Measurements from ENCODE around the gene ATG2A. TPM values are rescaled to one million over a fixed set of nuclear protein-coding genes. Genes with fewer than 3 reads are reported as not detected.

ATG2A gene
- total and polyA plus RNA-seq, 9 of the 15 experiments (the other 6 are each of a cell fraction or from before 2014, with no cell fraction given), result 0.25 to 45.9 (median 5.2) TPM

GRCh38 chr11:64887757-64888405, 29.1 kb downstream of the ATG2A start (continued):
- TF ChIP-seq, protein P1, sequence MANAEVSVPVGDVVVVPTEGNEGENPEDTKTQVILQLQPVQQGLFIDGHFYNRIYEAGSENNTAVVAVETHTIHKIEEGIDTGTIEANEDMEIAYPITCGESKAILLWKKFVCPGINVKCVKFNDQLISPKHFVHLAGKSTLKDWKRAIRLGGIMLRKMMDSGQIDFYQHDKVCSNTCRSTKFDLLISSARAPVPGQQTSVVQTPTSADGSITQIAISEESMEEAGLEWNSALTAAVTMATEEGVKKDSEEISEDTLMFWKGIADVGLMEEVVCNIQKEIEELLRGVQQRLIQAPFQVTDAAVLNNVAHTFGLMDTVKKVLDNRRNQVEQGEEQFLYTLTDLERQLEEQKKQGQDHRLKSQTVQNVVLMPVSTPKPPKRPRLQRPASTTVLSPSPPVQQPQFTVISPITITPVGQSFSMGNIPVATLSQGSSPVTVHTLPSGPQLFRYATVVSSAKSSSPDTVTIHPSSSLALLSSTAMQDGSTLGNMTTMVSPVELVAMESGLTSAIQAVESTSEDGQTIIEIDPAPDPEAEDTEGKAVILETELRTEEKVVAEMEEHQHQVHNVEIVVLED (CRISPR knock-in tag; IDR thresholded peaks at IDR 0.05), result no peak
- TF ChIP-seq, protein P2, sequence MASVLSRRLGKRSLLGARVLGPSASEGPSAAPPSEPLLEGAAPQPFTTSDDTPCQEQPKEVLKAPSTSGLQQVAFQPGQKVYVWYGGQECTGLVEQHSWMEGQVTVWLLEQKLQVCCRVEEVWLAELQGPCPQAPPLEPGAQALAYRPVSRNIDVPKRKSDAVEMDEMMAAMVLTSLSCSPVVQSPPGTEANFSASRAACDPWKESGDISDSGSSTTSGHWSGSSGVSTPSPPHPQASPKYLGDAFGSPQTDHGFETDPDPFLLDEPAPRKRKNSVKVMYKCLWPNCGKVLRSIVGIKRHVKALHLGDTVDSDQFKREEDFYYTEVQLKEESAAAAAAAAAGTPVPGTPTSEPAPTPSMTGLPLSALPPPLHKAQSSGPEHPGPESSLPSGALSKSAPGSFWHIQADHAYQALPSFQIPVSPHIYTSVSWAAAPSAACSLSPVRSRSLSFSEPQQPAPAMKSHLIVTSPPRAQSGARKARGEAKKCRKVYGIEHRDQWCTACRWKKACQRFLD (CRISPR knock-in tag; IDR thresholded peaks at IDR 0.05), result no peak
- TF ChIP-seq RNF2 (IDR thresholded peaks at IDR 0.05) (no peak), ZFP36 (IDR thresholded peaks at IDR 0.05; ENCODE audit: low read depth, low read length, partially characterized antibody) (no peak), ZEB2 (IDR thresholded peaks at IDR 0.05) (0 out of 2 replicates have a peak, but pooled peaks have one; percentile 27), SMC3 (conservative IDR thresholded peaks at IDR 0.05; ENCODE audit: insufficient read depth, low read depth, low read length) (peak; percentile 51), ZKSCAN1 (IDR thresholded peaks at IDR 0.05; ENCODE audit: low read depth, low read length) (peak; percentile 70), RUNX1 (IDR thresholded peaks at IDR 0.05; ENCODE audit: low read depth) (no peak), TCF7L2 (IDR thresholded peaks at IDR 0.05; ENCODE audit: low read depth, low read length) (no peak), KLF13 (tag; IDR thresholded peaks at IDR 0.05; ENCODE audit: borderline replicate concordance, low read depth) (no peak), KLF6 (CRISPR knock-in tag; IDR thresholded peaks at IDR 0.05; ENCODE audit: borderline replicate concordance) (no peak), MYNN (IDR thresholded peaks at IDR 0.05) (no peak), MYNN (CRISPR knock-in tag; IDR thresholded peaks at IDR 0.05) (no peak), NCOA2 (IDR thresholded peaks at IDR 0.05; ENCODE audit: partially characterized antibody in 2 of 2) (no peak), GATAD2A (IDR thresholded peaks at IDR 0.05) (peak; percentile 25; the same call in 1 of the 2 replicates), PHF20 (IDR thresholded peaks at IDR 0.05; ENCODE audit: partially characterized antibody) (no peak), ZNF551 (CRISPR knock-in tag; IDR thresholded peaks at IDR 0.05) (no peak), EP300 (IDR thresholded peaks at IDR 0.05; ENCODE audit: low read length) (no peak; the same call in 1 of the 2 replicates), RAD51 (IDR thresholded peaks at IDR 0.05; ENCODE audit: borderline replicate concordance, low read depth) (no peak), CREB1 (IDR thresholded peaks at IDR 0.05) (no peak), CREB1 (CRISPR knock-in tag; IDR thresholded peaks at IDR 0.05) (peak; percentile 50; the same call in 1 of the 2 replicates), POLR2AphosphoS2 (IDR thresholded peaks at IDR 0.05; ENCODE audit: low read length) (no peak), ZNF316 (IDR thresholded peaks at IDR 0.05) (no peak), CHD2 (IDR thresholded peaks at IDR 0.05; ENCODE audit: low read depth, low read length) (no peak), FOXK1 (CRISPR knock-in tag; IDR thresholded peaks at IDR 0.05; ENCODE audit: borderline replicate concordance) (0 out of 2 replicates have a peak, but pooled peaks have one; percentile 66), E2F5 (CRISPR knock-in tag; IDR thresholded peaks at IDR 0.05) (no peak), EP400 (IDR thresholded peaks at IDR 0.05) (peak; percentile 62)
- TF ChIP-seq, protein P3, sequence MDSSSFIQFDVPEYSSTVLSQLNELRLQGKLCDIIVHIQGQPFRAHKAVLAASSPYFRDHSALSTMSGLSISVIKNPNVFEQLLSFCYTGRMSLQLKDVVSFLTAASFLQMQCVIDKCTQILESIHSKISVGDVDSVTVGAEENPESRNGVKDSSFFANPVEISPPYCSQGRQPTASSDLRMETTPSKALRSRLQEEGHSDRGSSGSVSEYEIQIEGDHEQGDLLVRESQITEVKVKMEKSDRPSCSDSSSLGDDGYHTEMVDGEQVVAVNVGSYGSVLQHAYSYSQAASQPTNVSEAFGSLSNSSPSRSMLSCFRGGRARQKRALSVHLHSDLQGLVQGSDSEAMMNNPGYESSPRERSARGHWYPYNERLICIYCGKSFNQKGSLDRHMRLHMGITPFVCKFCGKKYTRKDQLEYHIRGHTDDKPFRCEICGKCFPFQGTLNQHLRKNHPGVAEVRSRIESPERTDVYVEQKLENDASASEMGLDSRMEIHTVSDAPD (CRISPR knock-in tag; IDR thresholded peaks at IDR 0.05), result no peak

Measured in K562 (cell line).